ENCODE measurements around the gene ORAI2.
"Not testable (repeated sequence)": the region's sequence is repeated elsewhere in the genome, so short reads cannot be mapped to it uniquely, and the experiment has no call there.

The ORAI2 gene

DNA sequence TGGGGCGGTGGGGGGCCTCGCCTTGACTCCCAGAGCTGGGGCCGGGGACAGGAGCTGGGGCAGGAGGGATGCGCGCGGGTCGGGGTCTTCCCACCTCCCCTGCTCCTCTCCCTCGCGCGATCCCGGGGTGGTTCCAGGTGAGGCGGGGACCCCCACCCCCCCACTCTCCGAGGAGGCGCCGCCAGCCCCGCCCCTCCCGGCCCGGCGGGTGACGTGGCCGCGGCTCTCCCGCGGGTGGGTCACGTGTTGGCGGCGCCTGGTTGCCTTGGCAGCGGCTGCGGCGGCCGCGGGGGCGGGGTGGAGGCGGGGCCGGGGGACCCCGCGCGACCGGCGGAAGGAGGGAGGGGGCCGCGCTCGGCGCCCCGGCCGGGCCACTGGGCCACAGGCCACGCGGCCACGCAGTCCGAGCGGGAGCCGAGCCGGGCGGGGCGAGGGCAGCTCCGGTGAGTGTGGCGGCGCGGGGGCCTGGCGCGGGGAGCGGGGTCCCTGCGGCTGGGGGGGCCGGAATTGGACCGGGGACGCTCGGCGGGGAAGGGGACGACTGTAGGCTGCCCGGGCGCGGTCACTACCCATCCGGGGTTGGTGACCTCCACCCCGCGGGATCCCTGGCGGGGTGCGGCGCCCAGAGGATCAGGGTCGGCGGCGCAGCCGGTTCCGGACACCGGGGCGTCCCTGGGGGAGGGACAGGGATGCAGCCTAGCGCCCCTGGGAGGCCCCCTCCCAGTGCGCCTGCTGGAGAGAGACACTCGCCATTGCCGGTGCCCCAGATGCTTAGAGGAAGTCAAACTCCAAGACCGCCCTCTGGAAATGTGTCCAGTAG, at the start of gene ORAI2:
ORAI2 (plus strand) TSS at position 357 of the 820 bp plus-strand sequence. CDS start 5,382 bp downstream, outside the sequence.
- DNase-seq (ENCODE audit: low read depth), result peak; percentile 75

DNA sequence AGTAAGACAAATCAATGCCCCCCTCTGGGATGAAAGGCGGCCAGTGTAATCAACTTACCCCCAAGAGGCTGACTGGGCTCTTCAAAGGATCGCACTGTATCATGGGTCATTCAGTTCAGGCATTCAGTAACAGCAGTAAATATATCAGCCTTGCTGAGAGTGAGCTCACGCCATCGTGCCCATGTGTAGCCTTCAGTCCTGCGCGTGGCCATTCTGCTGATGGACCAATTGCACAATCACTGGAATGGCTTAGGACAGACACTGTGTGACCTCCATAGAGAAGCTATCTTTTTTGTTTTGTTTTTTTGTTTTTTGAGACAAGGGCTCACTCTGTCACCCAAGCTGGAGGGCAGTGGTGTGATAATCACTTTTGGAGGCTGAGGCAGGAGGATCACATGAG, 46.3 kb upstream of the ORAI2 start:
- no peak for DNase-seq (ENCODE audit: low read depth)

DNA sequence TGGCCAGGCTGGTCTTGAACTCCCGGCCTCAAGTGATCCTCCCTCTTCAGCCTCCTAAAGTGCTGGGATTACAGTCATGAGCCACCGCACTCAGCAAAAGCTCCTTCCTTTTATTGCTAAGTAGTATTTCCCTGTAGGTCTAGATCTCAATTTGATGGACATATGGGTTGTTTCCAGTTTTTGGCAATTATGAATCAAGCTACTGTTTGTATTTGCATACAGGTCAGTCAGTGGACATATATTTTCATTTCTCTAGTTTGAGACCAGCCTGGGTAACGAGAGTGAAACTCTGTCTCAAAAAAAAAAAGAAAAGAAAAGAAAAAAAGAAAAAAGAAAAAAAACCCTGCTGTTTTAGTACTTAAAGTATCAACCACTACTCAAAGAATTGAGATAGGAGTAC, 43.6 kb upstream of the ORAI2 start:
- no peak for DNase-seq (ENCODE audit: low read depth)

DNA sequence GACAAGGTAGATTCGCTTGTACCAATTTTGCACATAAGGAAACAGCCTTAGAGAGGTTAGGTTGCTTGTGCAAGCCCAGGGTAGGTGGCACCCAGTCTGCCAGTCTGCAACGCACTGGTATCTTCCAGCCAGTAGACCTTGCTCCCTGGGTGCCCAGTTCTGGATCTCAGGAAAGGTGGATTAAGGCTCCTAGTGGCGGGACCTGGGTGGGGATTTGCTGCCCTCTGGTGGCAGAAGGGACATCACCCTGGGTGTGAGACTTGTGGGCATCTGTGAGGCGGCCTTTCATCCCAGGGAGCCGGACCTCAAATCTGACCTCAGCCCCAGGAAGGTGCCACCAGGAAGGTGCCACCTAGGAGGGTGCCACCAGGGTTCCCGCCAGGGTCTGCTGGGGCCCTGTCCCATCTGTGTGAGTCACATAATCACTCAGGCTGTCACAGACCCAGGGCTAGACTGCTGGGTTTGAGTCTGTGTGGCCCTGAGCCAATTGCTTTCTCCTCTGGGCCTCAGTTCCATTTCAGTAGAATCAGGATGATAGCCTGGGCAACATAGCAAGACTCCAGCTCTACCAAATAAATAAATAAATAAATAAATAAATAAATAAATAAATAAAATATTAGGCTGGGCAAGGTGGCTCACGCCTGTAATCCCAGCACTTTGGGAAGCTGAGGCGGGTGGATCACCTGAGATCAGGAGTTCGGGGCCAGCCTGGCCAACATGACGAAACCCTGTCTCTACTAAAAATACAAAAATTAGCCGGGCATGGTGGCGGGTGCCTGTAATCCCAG, 42.5 kb upstream of the ORAI2 start:
- DNase-seq (ENCODE audit: low read depth), result peak; percentile 42

DNA sequence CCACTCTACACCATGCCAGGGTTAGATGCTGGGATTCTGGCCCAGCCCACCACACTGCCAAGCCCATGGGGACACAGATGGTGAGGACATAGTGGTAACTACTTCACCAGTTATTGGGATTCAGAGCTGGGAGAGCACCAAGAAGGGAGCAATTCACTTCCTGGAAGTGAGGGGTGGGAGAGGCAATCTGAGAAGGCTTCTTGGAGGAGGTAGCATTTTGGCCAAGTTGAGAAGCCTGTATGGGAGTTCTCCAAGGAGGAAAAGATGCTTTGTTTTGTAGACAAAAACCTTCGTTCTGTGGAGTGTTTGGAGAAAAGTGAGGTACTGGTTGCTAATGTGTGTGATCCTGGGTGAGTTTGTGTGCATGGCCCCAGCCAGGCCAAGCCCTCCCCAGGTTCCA, 41.0 kb upstream of the ORAI2 start:
- no peak for DNase-seq (ENCODE audit: low read depth)

DNA sequence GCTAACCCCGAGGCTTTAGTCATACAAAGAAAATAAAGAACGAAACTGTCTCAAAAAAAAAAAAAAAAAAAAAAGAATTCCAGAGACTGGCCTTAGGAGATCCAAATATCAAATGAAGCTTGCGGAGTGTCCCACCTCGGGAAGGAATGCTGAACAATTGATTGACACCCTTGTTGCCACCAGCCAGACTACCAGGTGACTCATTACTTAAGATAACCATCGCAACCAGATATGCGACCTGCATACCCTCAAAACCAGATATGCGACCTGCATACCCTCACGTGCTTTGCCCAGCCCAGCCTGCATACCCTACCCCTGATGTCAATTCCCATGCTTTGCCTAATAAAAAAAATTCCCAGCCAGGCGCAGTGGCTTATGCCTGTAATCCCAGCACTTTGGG, 39.9 kb upstream of the ORAI2 start:
- DNase-seq (ENCODE audit: low read depth), result no peak

DNA sequence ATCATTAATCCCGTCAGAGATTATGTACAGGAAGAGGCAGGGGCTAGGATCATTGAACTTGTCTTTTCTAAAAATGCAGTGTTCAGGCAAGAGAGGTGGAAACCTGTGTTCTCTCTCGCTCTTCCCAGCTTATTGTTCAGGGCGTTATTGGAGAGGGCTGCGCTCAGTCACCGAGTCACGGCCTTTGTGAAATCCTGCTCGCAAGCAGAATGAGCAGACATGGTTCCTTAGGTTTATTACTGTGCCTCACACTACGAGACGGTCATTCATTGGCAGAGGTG, 37.8 kb upstream of the ORAI2 start:
- DNase-seq (ENCODE audit: low read depth), result no peak

DNA sequence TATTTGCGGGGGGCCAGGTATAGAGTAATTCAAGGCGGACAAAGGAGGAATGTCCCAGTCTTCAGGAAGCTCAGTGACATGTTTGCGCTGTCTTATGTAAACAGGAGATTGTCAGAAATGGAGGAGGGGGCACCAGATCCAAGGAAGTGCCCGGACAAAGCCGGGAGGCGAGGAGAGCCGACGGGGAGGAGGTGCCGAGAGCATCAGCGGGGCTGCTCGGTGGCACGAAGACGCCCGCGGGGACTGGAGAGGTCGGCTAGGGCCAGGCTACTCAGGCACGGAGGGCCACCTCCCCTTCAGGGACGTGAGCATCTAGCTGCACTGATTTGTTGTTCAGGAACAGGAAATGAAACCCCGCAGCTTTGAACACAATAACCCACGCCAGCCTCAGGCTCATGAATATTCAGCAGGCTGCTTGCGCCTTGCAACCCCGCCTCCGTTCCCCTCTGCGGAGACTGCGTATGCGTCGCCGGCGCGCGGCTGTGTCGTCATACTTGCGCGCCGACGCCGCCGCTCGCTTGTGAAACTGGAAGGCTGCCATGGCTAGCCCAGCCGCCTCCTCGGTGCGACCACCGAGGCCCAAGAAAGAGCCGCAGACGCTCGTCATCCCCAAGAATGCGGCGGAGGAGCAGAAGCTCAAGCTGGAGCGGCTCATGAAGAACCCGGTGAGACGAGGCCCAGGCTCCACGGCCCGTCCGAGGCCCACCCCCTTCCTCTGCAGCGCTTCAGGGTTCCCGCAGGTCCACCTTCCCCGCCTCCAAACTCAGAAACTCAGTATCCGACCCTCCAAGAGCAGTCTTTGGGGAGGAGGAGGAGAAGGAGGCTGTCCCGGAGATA, 37.3 kb upstream of the ORAI2 start, which contains the start of gene PRKRIP1:
PRKRIP1 (plus strand) TSS at position 491 of the 837 bp plus-strand sequence; CDS start at position 540, 49 bp downstream.
- DNase-seq (ENCODE audit: low read depth), result peak; percentile 63

DNA sequence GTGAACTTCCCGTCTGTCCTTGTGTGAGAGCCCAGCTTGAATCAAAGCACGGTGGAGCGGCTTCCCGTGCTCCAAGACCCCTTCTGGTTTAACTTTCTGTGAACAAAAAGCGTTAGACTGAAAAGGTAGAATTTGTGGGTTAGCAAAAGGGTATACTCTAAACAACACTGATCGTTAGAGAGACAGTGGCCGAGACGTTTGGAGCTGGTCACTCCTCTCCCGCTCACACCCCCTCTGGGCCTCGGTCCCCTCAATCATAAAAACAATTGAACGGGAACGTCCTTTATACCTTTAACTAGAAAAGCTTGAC, 36.7 kb upstream of the ORAI2 start:
- DNase-seq (ENCODE audit: low read depth), result no peak

DNA sequence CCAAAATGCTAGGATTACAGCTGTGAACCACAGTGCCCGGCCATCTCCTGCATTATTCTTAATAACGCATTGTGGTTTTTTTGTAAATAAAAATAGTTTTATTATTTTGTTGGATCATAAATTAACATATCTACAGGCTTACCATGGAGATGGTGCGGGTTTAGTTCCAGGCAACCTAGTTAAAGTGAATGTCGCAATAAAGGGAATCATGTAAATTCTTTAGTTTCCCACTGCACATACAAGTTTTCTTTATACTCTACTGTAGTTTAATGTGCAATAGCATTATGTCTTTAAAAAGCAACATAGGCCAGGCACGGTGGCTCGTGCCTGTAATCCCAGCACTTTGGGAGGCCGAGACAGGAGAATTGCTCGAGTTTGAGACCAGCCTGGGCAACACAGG, 34.8 kb upstream of the ORAI2 start:
- no peak for DNase-seq (ENCODE audit: low read depth)

DNA sequence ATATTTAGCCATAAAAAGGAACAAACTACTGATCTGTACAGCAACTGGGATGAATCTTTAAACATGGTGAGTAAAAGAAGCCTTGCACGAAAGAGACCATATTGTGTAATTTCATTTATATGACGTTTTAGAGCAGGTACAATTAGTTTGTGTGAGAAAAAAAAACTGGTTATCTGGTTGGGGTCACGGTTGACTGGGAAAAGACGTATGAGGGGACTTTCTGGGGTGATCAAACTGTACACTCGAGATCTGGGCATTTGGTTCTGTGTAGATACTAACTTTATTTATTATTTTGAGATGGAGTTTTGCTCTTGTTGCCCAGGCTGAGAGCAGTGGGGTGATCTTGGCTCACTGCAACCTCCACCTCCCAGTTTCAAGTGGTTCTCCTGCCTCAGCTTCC, 33.0 kb upstream of the ORAI2 start:
- no peak for DNase-seq (ENCODE audit: low read depth)

DNA sequence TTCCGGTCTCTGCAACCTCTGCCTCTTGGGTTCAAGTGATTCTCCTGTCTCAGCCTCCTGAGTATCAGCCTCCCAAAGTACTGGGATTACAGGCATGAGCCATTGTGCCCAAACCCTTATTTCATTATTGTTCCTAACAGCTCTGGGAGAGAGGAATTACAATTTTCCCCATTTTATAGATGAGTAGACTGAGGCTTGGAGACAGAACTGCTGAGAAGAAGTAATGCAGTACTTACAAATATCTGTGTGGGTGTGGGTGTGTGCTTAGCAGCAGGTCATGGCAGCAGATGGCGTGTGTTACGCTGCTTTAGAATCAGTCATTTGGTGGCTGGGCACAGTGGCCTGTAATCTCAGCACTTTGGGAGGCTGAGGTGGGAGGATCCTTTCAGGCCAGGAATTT, 29.8 kb upstream of the ORAI2 start:
- no peak for DNase-seq (ENCODE audit: low read depth)

DNA sequence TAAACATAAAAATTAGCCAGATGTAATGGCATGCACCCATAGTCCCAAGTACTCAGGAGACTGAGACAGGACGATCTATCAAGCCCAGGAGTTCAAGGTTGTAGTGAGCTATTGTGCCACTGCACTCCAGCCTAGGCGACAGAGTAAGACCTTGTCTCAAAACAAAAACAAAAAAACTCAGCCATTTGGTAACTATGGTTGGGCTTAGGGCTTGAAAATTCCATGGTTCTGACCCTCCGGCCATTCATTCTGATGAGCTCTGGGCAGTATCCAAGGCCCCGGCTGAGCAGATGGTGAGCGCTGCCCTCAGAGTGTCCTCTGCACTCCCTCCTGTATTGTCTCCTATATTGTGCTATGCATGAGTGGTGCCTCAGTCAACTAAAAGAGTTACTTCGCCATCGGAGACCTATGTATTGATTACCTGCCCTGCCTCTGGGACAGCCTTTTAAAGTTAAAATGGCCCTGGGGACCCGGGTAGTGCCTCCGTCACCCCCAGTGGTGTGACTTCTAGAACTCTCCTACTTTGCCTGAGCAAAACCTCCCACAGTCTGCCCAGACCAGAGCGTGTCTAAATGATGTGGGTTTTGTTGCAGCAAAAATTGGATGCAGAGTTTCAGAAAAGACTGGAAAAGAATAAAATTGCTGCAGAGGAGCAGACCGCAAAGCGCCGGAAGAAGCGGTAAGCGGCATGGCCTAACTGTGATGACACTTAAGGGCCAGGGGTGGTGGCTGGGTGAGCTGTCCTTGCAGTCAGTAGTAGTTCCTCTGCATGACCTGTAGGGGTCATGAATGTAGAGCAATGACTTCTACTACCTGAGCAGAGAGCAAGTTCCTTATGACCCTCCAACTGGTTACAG, 29.1 kb upstream of the ORAI2 start:
- peak; percentile 20 for DNase-seq (ENCODE audit: low read depth)

DNA sequence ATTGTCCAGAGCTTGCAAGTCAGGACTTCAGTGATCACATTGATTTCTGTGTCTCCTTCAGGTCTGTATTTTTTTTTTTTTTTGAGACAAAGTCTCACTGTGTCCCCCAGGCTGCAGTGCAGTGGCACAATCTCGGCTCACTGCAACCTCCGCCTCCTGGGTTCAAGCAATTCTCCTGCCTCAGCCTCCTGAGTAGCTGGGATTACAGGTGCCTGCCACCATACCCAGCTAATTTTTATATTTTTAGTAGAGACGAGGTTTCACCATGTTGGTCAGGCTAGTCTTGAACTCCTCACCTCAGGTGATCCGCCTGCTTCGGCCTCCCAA, 28.6 kb upstream of the ORAI2 start:
- not testable (repeated sequence) for DNase-seq (ENCODE audit: low read depth)

DNA sequence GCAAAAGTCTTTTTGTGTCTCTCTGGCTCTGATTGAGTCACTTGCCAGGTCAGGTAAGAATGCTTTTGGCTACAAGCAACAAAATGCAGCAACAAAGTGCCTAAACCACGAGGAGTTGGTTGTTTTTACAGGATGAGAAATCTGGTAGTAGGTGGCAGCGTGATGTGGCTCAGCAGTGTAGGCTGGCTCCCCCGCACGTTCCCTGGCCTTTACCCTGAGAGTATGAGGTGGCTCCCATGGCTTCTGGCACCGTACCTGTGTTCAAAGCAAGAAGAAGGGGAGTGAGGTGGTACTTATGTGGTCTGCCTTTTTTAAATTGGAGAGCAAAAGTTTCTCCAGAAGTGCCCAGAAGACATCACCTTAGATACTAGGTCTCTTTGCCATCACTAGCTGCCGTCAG, 25.5 kb upstream of the ORAI2 start:
- DNase-seq (ENCODE audit: low read depth), result no peak

DNA sequence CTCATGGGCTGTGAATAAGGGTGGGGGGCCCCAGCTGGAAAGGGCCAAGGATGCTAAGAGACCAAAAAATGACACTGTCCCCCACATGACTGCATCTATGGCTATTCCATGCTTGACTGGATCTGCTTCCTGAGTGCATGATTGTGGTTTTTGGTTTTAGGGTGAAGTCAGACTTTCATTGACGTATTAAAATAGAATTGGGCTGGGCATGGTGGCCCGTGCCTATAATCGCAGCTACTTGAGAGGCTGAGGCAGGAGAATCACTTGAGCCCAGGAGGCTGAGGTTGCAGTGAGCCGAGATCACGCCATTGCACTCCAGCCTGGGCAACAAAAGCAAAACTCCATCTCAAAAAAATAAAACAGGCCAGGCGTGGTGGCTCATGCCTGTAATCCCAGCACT, 24.8 kb upstream of the ORAI2 start:
- DNase-seq (ENCODE audit: low read depth), result not testable (repeated sequence)

DNA sequence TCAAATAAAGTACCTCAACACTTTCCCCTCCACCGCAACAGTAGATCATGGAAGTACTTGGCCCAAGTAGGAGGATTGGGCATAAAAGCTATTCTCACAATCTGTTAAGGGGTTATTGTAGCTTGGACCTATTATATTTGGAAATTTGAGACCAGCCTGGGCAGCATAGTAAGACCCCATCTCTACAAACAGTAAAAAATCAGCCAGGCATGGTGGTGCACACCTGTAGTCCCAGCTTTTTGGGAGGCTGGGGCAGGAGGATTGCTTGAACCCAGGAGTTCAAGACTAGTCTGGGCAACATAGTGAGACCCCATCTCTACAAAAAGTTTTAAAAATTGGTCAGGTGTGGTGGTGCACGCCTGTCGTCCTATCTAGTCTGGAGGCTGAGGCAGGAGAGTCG, 24.0 kb upstream of the ORAI2 start:
- no peak for DNase-seq (ENCODE audit: low read depth)

DNA sequence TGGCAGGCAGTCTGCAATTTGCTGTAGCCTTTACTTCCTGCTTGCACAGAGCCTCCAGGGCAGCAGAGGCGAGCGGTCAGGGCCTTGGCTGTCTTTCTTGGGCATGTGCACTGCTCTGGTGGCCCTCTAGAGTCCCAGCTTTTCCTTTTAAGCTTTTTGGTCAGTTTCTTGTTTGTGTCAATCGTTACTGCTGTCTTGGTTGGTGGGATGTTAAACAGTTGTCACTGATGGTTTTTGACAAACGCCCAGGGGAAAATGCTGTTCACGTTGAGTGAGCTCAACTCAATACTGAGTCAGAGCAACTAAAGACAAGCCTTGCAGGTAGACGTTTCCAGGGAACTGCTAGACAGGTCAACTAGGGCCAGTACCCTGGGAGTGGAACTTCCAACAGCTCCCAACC, 23.3 kb upstream of the ORAI2 start:
- no peak for DNase-seq (ENCODE audit: low read depth)

DNA sequence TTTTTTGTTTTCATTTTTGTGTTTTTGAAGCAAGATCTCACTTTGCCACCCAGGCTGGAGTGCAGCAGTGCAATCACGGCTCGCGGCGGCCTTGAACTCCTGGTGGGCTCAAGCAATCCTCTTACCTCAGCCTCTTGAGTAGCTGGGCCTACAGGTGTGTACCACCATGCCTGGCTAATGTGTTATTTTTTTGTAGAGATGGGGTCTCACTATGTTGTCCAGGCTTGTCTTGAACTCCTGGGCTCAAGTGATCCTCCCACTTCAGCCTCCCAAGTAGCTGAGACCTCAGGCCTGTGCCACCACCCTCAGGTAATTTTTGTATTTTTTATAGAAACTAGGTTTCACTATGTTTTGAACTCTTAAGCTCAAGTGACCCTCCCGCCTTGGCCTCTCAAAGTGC, 22.5 kb upstream of the ORAI2 start:
- DNase-seq (ENCODE audit: low read depth), result no peak

DNA sequence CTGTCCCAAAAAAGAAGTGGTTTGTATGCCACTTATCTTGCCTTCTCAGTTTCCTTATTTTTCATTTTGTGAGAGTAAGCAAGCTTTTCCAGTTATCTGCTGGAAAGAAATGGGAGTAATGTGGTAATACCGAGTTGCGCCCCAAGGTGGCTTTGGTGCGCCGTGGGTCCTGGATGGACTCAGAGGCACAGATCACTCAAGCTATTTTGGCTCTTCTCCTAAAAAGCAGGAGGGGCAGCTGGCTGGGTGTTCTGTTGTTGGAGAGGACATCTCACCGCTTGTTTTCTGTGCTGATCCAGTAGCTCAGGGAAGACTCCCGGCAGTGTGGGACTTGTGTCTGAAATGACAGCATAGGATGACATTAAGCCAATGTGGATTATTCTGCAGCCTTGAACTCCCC, 20.8 kb upstream of the ORAI2 start:
- DNase-seq (ENCODE audit: low read depth), result peak; percentile 33

DNA sequence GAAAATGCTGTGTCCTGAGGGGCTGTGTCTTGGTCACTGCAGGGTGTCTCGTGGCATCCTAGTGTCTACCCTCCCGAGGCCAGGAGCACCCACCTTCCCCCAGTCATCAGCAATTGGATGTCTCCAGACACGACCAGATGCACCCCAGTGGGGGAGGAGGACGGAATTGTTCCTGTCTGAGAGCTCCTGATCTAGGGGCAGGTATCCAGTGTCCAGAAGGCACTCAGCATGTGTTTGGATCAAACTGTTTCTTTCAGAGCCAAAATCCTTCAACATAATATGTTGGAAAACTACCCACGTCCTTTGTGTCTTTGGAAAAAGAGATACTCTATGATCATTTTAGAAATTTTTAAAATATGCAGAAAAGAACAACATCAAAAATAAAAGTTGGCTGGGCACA, 20.3 kb upstream of the ORAI2 start:
- no peak for DNase-seq (ENCODE audit: low read depth)

DNA sequence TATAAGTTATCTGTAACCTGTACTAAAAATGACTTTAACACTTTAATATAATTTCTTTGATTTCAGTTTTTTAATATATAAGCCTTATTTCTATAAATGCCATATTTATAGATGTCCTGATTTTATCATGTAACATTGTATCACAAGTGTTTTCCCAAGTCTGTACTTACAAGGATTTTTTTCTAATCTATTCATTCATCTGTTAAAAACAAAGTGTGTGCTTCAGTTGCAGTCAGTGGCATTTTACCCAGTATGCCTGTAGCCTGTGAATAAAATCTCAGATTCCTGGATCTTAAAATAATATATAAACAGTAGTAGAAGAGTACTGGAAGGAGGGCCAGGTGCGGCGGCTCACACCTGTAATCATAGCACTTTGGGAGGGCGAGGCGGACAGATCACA, 19.8 kb upstream of the ORAI2 start:
- no peak for DNase-seq (ENCODE audit: low read depth)
